Endodermal cell (in vitro differentiated cells): ENCODE results near the gene MYL9. TPM values are rescaled to one million over a fixed set of nuclear protein-coding genes. Genes with fewer than 3 reads are reported as not detected.
A peak's percentile ranks its signal among the peaks of the same experiment; 100 is the strongest.

Experiments
- DNase-seq: peaks from one replicate; pipeline ENCODE4 v3.0.0-alpha.2; 2017
- H3K27ac ChIP-seq: 2 replicates; pipeline ENCODE4 v1.5.1; 2013; ENCODE audit warnings: mild to moderate bottlenecking, low read depth, low read length, moderate library complexity
- H3K27me3 ChIP-seq: 2 replicates; pipeline ENCODE4 v1.6.1; 2013; ENCODE audit warnings: mild to moderate bottlenecking, low read length, moderate library complexity; ENCODE audit not compliant: insufficient read depth, control insufficient read depth, poor library complexity, severe bottlenecking
- H3K36me3 ChIP-seq: 2 replicates; pipeline ENCODE4 v1.7.0; 2013; ENCODE audit warnings: mild to moderate bottlenecking, low read length, moderate library complexity; ENCODE audit not compliant: control insufficient read depth, insufficient read depth
- H3K4me1 ChIP-seq: one replicate; pipeline ENCODE4 v1.7.0; 2013; ENCODE audit warnings: low read length; ENCODE audit not compliant: control insufficient read depth, insufficient read depth
- H3K4me3 ChIP-seq: 2 replicates; pipeline ENCODE4 v1.5.1; 2013; ENCODE audit warnings: mild to moderate bottlenecking, low read length, moderate library complexity
- H3K9ac ChIP-seq: 2 replicates; pipeline ENCODE4 v1.6.1; 2013; ENCODE audit warnings: mild to moderate bottlenecking, low read length, moderate library complexity; ENCODE audit not compliant: poor library complexity, severe bottlenecking; ENCODE audit errors: extremely low read depth
- H3K9me3 ChIP-seq: 2 replicates; pipeline ENCODE4 v1.6.1; 2013; ENCODE audit warnings: mild to moderate bottlenecking, low read length, moderate library complexity; ENCODE audit not compliant: control insufficient read depth
- H3K27ac Mint-ChIP-seq: 2 replicates; pipeline ENCODE4 v1.8.0; 2020; ENCODE audit warnings: mixed read lengths
- H3K27me3 Mint-ChIP-seq: 2 replicates; pipeline ENCODE4 v1.8.0; 2021; ENCODE audit warnings: mild to moderate bottlenecking, mixed read lengths; ENCODE audit not compliant: insufficient read depth
- H3K36me3 Mint-ChIP-seq: 2 replicates; pipeline ENCODE4 v1.8.0; 2020; ENCODE audit warnings: low read depth, mixed read lengths
- H3K4me1 Mint-ChIP-seq: 2 replicates; pipeline ENCODE4 v1.8.0; 2020; ENCODE audit warnings: mixed read lengths
- H3K4me3 Mint-ChIP-seq: 2 replicates; pipeline ENCODE4 v1.8.0; 2020; ENCODE audit warnings: mild to moderate bottlenecking, moderate library complexity, mixed read lengths
- H3K9me3 Mint-ChIP-seq: 2 replicates; pipeline ENCODE4 v1.8.0; 2020; ENCODE audit warnings: mild to moderate bottlenecking, mixed read lengths
- WGBS, 2 experiments: methylation state at CpG; one replicate each; pipeline versions ENCODE4 v1.1.5 to v1.1.7; 2013; ENCODE audit warnings: missing lambda C conversion rate in 2 of 2, mixed read lengths in 1 of 2; ENCODE audit not compliant: insufficient coverage in 1 of 2, insufficient read length in 1 of 2; 5-methylcytosine and 5-hydroxymethylcytosine counted together
- total RNA-seq, 2 donors: library from RNA; stranded (reverse); fragmentation: NEBNext Ultra II Directional in 1 of 2; extraction: Animal tissue kit (Norgen Biotek cat#: 25700) in 1 of 2; gene quantifications; 2 replicates in 1 of 2; 3 replicates in 1 of 2; pipeline ENCODE4 v1.2.1, GENCODE V29; 2021
- TF ChIP-seq, protein P1 (sequence below): fragments of 200-600 bp; sonication (generic); conservative IDR thresholded peaks from 2 replicates; pipeline ENCODE4 v1.5.0; 2021; ENCODE audit warnings: antibody characterized with exemption, mild to moderate bottlenecking

The MYL9 gene
- total RNA-seq, 2 donors from 2014 or later = 264 to 284 TPM

DNA sequence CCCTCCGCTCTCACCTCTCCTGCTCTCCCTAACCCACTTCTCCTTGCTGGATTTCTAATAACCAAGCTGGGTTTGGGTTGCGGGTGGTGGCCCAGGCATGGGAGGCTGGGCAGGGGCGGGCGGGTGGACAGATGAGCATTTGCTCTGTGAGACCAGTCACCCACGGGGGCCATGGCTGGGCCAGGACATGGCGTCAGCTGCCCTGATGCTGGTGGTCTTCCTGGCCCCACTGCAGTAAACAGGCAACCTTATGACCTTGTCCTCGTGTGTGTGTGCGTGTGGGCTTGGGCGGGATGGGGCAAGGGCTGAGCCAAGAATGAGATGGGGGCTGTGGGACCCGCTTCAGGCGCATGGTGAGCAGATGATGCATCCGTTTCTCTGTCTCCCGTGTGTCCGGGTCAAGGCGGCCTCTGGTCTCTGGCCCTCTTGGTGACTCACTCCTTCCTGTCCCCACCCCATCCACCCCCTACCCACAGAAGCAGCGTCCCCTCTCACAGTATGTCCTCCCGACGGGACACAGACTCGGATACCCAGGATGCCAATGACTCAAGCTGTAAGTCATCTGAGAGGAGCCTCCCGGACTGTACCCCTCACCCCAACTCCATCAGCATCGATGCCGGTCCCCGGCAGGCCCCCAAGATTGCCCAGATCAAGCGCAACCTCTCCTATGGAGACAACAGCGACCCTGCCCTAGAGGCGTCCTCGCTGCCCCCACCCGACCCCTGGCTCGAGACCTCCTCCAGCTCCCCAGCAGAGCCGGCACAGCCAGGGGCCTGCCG lies 41.4 kb upstream of the MYL9 start:
- Histone ChIP-seq H3K9me3 (no peaks in the 10 kb centered on the region), H3K4me3 (no peak overlapping the region), H3K27ac (no peak overlapping the region), H3K9ac (no peak overlapping the region), H3K36me3 (peaks cover 72% of the 10 kb centered on the region), H3K27me3 (no peaks in the 10 kb centered on the region), H3K4me1 (no peaks in the 10 kb centered on the region)
- peaks cover 66% of the 10 kb centered on the region for H3K36me3 Mint-ChIP-seq
- no peaks in the 10 kb centered on the region for H3K9me3 Mint-ChIP-seq
- H3K27me3 Mint-ChIP-seq = no peaks in the 10 kb centered on the region
- H3K27ac Mint-ChIP-seq = no peak overlapping the region
- H3K4me3 Mint-ChIP-seq = no peak overlapping the region
- DNase-seq = no peak
- TF ChIP-seq, protein P1, sequence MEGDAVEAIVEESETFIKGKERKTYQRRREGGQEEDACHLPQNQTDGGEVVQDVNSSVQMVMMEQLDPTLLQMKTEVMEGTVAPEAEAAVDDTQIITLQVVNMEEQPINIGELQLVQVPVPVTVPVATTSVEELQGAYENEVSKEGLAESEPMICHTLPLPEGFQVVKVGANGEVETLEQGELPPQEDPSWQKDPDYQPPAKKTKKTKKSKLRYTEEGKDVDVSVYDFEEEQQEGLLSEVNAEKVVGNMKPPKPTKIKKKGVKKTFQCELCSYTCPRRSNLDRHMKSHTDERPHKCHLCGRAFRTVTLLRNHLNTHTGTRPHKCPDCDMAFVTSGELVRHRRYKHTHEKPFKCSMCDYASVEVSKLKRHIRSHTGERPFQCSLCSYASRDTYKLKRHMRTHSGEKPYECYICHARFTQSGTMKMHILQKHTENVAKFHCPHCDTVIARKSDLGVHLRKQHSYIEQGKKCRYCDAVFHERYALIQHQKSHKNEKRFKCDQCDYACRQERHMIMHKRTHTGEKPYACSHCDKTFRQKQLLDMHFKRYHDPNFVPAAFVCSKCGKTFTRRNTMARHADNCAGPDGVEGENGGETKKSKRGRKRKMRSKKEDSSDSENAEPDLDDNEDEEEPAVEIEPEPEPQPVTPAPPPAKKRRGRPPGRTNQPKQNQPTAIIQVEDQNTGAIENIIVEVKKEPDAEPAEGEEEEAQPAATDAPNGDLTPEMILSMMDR = no peak
- WGBS, 2 experiments = 94 to 95% methylated on average over 13 to 31 of the region's 31 CpGs
- H3K4me1 Mint-ChIP-seq = no peaks in the 10 kb centered on the region

DNA sequence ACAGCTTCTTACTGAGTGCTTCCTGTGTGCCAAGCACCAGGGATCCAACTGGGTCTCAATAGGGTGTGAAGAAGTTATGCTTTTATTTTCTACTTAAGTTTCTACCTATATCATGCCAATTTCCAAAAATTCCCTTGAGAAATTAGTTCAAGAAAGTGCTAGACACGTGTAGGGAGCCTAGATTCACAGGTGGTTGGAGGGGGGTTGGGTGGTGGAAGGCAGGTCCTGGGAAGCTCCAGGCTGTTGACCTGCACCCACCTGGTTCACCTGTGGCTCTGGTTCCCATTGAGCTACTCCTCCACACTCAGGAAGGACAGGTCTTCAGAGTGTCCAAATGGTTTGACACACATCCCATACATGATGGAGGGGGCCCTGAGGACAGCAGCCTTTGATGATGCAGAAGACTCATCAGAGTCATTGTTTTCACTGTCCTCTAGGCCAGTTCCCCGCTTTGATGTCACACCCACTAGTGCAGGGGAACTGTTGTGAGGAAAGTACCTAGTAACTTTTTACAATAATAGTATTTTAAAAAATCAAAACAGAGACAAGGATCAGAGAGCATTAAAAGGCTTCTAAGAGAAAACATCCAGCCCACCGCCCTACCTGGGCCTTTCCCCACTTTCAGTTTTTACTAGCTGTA lies 39.8 kb upstream of the MYL9 start:
- no peak overlapping the region for H3K4me3 ChIP-seq
- H3K36me3 ChIP-seq = peaks cover 78% of the 10 kb centered on the region
- WGBS, 2 experiments = 100% methylated on average over 1 of the region's 3 CpGs; no CpG with 5 or more reads in 1 of the 2 experiments

DNA sequence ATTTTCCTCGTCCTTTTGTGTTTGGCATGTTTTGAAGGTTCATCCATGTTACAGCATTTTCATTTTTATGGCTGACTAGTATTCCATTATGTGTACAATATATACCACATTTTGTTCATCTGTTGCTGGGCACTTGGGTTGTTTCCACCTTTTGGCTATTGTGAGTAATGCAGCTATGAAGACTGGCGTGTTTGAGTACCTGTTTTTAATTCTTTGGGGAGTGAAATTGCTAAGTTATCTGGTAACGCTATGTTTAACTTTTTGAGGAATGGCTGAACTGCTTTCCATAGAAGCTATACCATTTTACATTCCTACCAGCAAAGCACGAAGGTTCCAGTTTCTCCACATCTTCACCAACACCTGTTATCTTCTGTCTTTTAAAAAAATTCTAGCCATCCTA lies 37.0 kb upstream of the MYL9 start:
- Histone ChIP-seq H3K27ac (no peak overlapping the region), H3K36me3 (peaks cover 73% of the 10 kb centered on the region), H3K9ac (no peak overlapping the region), H3K4me3 (no peak overlapping the region), H3K9me3 (no peaks in the 10 kb centered on the region), H3K27me3 (no peaks in the 10 kb centered on the region), H3K4me1 (no peaks in the 10 kb centered on the region)
- no peak overlapping the region for H3K27ac Mint-ChIP-seq
- H3K36me3 Mint-ChIP-seq = peaks cover 66% of the 10 kb centered on the region
- DNase-seq = no peak
- H3K4me3 Mint-ChIP-seq = no peak overlapping the region
- WGBS, 2 experiments = 96 to 100% methylated on average over 1 to 4 of the region's 4 CpGs
- no peaks in the 10 kb centered on the region for H3K9me3 Mint-ChIP-seq
- no peaks in the 10 kb centered on the region for H3K27me3 Mint-ChIP-seq
- H3K4me1 Mint-ChIP-seq = no peaks in the 10 kb centered on the region
- TF ChIP-seq, protein P1 = peak; percentile 48

More for the DNA sequence above, 39.8 kb upstream of the MYL9 start:
- Histone ChIP-seq H3K9ac (no peak overlapping the region), H3K27me3 (no peaks in the 10 kb centered on the region), H3K9me3 (no peaks in the 10 kb centered on the region), H3K4me1 (no peaks in the 10 kb centered on the region), H3K27ac (no peak overlapping the region)
- Mint-ChIP-seq H3K4me3 (no peak overlapping the region), H3K27ac (no peak overlapping the region), H3K4me1 (no peaks in the 10 kb centered on the region), H3K36me3 (peaks cover 61% of the 10 kb centered on the region), H3K9me3 (no peaks in the 10 kb centered on the region), H3K27me3 (no peaks in the 10 kb centered on the region)
- DNase-seq = no peak
- TF ChIP-seq, protein P1 = no peak
